Pulmonary artery endothelial cell (primary cell): Measurements from ENCODE around the gene ERLEC1. TPM values are rescaled to one million over a fixed set of nuclear protein-coding genes. Genes with fewer than 3 reads are reported as not detected.
"Not testable (repeated sequence)": the region's sequence is repeated elsewhere in the genome, so short reads cannot be mapped to it uniquely, and the experiment has no call there.

Experiments used
- DNase-seq: peaks from one replicate; pipeline ENCODE4 v3.0.0-alpha.2; 2011; ENCODE audit warnings: low read depth, low spot score
- total RNA-seq: library from RNA; depleted of rRNA; stranded (reverse); fragments of >200 nt; gene quantifications from 2 replicates; pipeline ENCODE4 v1.2.3, GENCODE V29; 2014

ERLEC1 gene
- total RNA-seq: 61.1 and 74.0 TPM in 2 replicates

GRCh38 chr2:53786705-53787613 is at the start of gene ERLEC1, which contains the start of gene ASB3:
Gene ERLEC1 (plus strand): TSS chr2:53787044. CDS start chr2:53787211, 167 bp downstream.
Gene ASB3 (minus strand): TSS chr2:53786953. CDS start chr2:53765572, 21,381 bp downstream.
- peak; percentile 30 for DNase-seq

GRCh38 chr2:53737091-53737490 is 49.8 kb upstream of the ERLEC1 start:
- no peak for DNase-seq

GRCh38 chr2:53739032-53739431 is 47.8 kb upstream of the ERLEC1 start:
- no peak for DNase-seq

GRCh38 chr2:53740170-53740569 is 46.7 kb upstream of the ERLEC1 start:
- no peak for DNase-seq

GRCh38 chr2:53744395-53745065 is 42.3 kb upstream of the ERLEC1 start:
- DNase-seq: no peak

- DNase-seq: no peak
Observed at GRCh38 chr2:53750041-53750768, 36.6 kb upstream of the ERLEC1 start.

GRCh38 chr2:53751728-53752127 is 35.1 kb upstream of the ERLEC1 start:
- no peak for DNase-seq

GRCh38 chr2:53752385-53752784 is 34.5 kb upstream of the ERLEC1 start:
- no peak for DNase-seq

GRCh38 chr2:53753041-53753440 is 33.8 kb upstream of the ERLEC1 start:
- DNase-seq: no peak

GRCh38 chr2:53755121-53755520 is 31.7 kb upstream of the ERLEC1 start:
- DNase-seq: no peak

GRCh38 chr2:53756644-53757043 is 30.2 kb upstream of the ERLEC1 start:
- no peak for DNase-seq

GRCh38 chr2:53757206-53757605 is 29.6 kb upstream of the ERLEC1 start:
- DNase-seq: not testable (repeated sequence)

- DNase-seq: no peak
Observed at GRCh38 chr2:53765767-53766166, 21.1 kb upstream of the ERLEC1 start.

- DNase-seq: peak; percentile 51
Observed at GRCh38 chr2:53767405-53768241, 19.2 kb upstream of the ERLEC1 start, which contains the start of gene CHAC2. Gene CHAC2 (plus strand): TSS chr2:53767804. CDS start chr2:53767887, 83 bp downstream.

- no peak for DNase-seq
Observed at GRCh38 chr2:53768242-53768542, 18.7 kb upstream of the ERLEC1 start.

- DNase-seq: no peak
Observed at GRCh38 chr2:53769318-53769945, 17.4 kb upstream of the ERLEC1 start.

GRCh38 chr2:53770264-53770663 is 16.6 kb upstream of the ERLEC1 start:
- DNase-seq: no peak

- DNase-seq: no peak
Observed at GRCh38 chr2:53777134-53777533, 9.7 kb upstream of the ERLEC1 start.

GRCh38 chr2:53778536-53779162 is 8.2 kb upstream of the ERLEC1 start:
- no peak for DNase-seq

GRCh38 chr2:53780056-53780455 is 6.8 kb upstream of the ERLEC1 start:
- no peak for DNase-seq
